ENCODE results near the gene FBXO10.
"Not testable (repeated sequence)": the region's sequence is repeated elsewhere in the genome, so short reads cannot be mapped to it uniquely, and the experiment has no call there.

Gene FBXO10

GRCh38 chr9:37514999-37515398 is 61.2 kb downstream of the FBXO10 start:
- no peak for TF ChIP-seq CTCF (IDR thresholded peaks at IDR 0.05; ENCODE audit: low read depth, low read length)
- no peak overlapping the region for H3K4me3 ChIP-seq (ENCODE audit: low read depth, low read length)

- H3K4me3 ChIP-seq (ENCODE audit: low read depth, low read length): not testable (repeated sequence)
Measured at GRCh38 chr9:37514415-37514814, 61.8 kb downstream of the FBXO10 start.

DNA sequence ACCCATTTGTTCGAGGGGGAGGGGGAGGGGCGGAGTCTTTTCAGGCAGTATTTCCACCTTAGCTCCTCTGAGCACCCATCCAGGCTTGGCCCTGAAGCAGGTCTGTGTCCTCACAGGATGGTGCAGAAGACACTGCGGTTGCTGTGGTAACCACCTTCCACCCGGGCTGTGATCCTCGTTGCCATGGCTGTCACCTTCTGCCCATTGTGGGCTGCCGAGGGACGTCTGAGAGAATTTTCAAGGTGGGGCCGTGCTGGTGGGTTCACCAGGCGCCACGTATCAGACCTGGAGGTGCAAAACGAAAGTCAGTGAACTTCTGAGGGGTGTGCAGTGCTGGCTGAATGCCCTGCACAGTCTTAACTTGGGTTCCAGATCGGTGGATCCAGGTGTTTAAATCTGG is 63.7 kb downstream of the FBXO10 start:
- no peak overlapping the region for H3K4me3 ChIP-seq (ENCODE audit: low read depth, low read length)
- TF ChIP-seq CTCF (IDR thresholded peaks at IDR 0.05; ENCODE audit: low read depth, low read length): no peak

GRCh38 chr9:37511016-37512010 is 64.9 kb downstream of the FBXO10 start:
- no peak for TF ChIP-seq CTCF (IDR thresholded peaks at IDR 0.05; ENCODE audit: low read depth, low read length)

DNA sequence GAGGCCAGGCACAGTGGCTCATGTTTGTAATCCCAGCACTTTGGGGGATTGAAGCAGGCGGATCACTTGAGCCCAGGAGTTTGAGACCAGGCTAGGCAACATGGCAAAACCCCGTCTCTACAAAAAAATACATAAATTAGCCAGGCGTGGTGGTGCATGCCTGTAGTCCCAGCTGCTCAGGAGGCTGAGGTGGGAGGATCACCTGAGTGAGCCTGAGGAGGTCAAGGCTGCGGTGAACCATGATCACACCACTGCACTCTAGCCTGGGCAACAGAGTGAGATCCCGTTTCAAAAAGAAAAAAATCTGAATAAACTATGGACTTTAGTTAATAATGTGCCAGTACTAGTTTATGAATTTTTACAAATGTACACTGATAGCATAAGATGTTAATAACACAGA is 66.1 kb downstream of the FBXO10 start:
- not testable (repeated sequence) for H3K4me3 ChIP-seq (ENCODE audit: low read depth, low read length)

More at GRCh38 chr9:37511016-37512010, 64.9 kb downstream of the FBXO10 start:
- no peak overlapping the region for H3K4me3 ChIP-seq (ENCODE audit: low read depth, low read length)

DNA sequence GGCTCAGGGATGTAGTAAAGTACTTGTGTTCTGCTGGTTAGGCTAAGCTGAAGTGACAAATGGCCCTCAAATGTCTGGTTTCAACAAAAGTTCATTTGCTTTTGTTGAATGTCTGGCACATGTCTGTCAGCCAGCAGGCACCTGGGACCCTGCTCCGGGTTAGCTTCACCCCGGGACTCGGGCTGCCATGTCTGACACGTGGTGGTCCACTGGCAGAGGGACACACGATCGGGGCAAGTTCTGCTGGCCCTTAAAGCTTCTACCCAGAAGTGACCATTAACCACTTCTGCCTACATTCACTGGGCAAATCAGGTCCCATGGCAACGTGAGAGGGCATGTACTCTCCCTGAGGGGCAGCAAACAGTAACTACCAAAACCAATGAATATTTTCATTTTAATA is 66.6 kb downstream of the FBXO10 start:
- no peak overlapping the region for H3K4me3 ChIP-seq (ENCODE audit: low read depth, low read length)
- TF ChIP-seq CTCF (IDR thresholded peaks at IDR 0.05; ENCODE audit: low read depth, low read length): no peak

GRCh38 chr9:37508834-37509206 is 67.4 kb downstream of the FBXO10 start:
- H3K4me3 ChIP-seq (ENCODE audit: low read depth, low read length): no peak overlapping the region
- no peak for TF ChIP-seq CTCF (IDR thresholded peaks at IDR 0.05; ENCODE audit: low read depth, low read length)

DNA sequence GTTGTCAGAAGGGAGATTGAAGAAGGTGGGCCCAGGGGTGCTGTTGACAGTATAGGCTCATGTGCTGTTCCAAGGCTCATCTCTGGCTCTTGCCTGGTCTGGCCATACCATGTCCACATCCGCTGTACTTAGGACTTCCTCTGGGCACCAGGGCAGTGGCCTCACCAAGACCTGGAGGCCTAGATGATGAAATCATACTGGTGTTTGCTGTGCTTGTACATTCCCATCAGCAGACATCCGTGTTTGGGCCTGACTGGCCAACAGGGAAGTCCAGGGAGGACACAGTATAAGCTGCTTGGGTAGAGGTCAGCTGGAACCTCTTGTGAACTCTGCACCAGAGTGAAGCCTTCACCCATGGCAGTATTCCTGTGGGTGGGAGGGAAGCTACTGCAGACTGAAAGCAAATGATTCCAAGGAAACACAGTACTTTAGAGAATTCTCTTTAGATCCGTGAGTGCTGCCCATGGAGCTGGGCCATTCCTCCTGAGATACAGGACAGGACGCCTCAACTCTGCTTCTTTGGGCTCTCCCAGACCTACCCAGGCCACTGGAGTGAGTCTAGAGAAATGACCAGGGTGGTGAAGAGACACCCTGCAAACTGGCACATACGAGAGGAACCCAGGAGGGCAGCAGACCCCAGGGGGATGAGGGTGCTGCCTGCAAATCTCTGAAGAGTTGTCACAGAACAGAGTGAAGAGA is 67.9 kb downstream of the FBXO10 start:
- H3K4me3 ChIP-seq (ENCODE audit: low read depth, low read length): no peak overlapping the region
- no peak for TF ChIP-seq CTCF (IDR thresholded peaks at IDR 0.05; ENCODE audit: low read depth, low read length)

All from WI38 (cell line).